ENCODE data around the gene CPNE5. TPM values are rescaled to one million over a fixed set of nuclear protein-coding genes. Genes with fewer than 3 reads are reported as not detected.

The CPNE5 gene
- total and polyA plus RNA-seq, 9 of the 15 experiments (the other 6 are each of a cell fraction or from before 2014, with no cell fraction given) = 0.14 to 1.0 (median 0.46) TPM; not detected in 2

DNA sequence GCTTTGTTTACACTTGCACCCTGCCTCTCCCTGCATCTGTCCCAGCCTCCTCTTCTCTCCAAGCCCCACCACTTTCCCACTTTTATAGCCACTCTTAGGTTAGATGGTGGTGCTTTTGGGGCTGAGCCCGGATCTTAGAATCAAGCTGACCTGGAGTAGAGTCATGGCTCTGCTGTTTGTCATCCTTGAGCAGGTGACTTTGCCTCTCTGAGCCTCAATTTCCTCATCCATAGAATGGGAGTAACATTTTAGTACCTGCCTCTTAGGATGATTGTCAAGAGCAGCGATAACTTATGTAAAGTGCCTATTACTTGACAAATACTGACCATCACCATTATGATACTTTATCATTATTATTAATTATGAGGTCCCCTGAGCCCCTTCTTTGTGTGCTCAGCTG is 48.2 kb downstream of the CPNE5 start:
- POLR2A ChIA-PET = interaction anchor here (0.6 to 2.3 kb wide), 10 partner anchors 9 to 593 kb away, joined by 3 to 10 read pairs (median 3); partner anchors contain the start of gene PPIL1
- TF ChIP-seq GTF2E2 (tag; IDR thresholded peaks at IDR 0.05) = no peak
- peak; percentile 79 for TF ChIP-seq RBM25 (IDR thresholded peaks at IDR 0.05; ENCODE audit: low read depth, low read length, severe bottlenecking)
- Histone ChIP-seq H3K79me2 (ENCODE audit: control insufficient read depth, insufficient read depth, low read length) (no peaks in the 10 kb centered on the region), H3K9ac (ENCODE audit: insufficient read depth in 1 of 2, low read depth in 2 of 2, low read length in 2 of 2) (no peak overlapping the region), H2AFZ (ENCODE audit: low read depth, low read length) (no peak overlapping the region), H3K36me3 (ENCODE audit: control insufficient read depth, insufficient read depth, low read length) (no peaks in the 10 kb centered on the region), H3K4me3 (no peak overlapping the region), H3K4me1 (replicated peaks in 1 of 2; ENCODE audit: control insufficient read depth in 2 of 2, insufficient read depth in 2 of 2, low read length in 2 of 2) (peaks cover 0 to 9% of the 10 kb centered on the region in 2 experiments; a peak in 2 of 5 replicates), H3K27ac (ENCODE audit: extremely low read depth, low read depth, low read length) (no peak overlapping the region), H4K20me1 (replicated peaks; ENCODE audit: control insufficient read depth, insufficient read depth, low read length) (peaks cover 10% of the 10 kb centered on the region; the same call in 1 of the 2 replicates), H3K9me3 (replicated peaks; ENCODE audit: control insufficient read depth, insufficient read depth, low read depth, low read length) (no peaks in the 10 kb centered on the region), H3K4me2 (ENCODE audit: insufficient read depth, low read length) (no peak overlapping the region), H3K9me1 (ENCODE audit: control insufficient read depth, insufficient read depth, low read length) (no peaks in the 10 kb centered on the region), H3K27me3 (ENCODE audit: control insufficient read depth in 2 of 2, insufficient read depth in 2 of 2, low read length in 2 of 2) (peaks cover 65 to 70% of the 10 kb centered on the region in 2 experiments)
- no peak for FAIRE-seq
- in situ Hi-C loops (cut with MboI) = no loop called here
- no TSS peak for BruUV-seq (replicated peaks)
- intact Hi-C loops (cut with micrococcal nuclease) = no loop called here
- ATAC-seq = no peak
- WGBS (ENCODE audit: insufficient coverage, low coverage, missing lambda C conversion rate) = 0% methylated on average over 2 of the region's 2 CpGs
- DNase-seq (ENCODE audit: extremely low read depth in 1 of 4, low spot score in 3 of 4) = no peak
- CTCF ChIA-PET (ENCODE audit: low intra/inter-chr PET ratio) = no interaction called here

GRCh38 chr6:36788768-36789167 is 50.5 kb downstream of the CPNE5 start:
- H3K9me1 ChIP-seq (ENCODE audit: control insufficient read depth, insufficient read depth, low read length) = no peaks in the 10 kb centered on the region
- FAIRE-seq = peak; percentile 78
- TF ChIP-seq CBFA2T2 (conservative IDR thresholded peaks at IDR 0.05) (no peak), EGR1 (conservative IDR thresholded peaks at IDR 0.05) (peak; percentile 49), SRSF9 (IDR thresholded peaks at IDR 0.05; ENCODE audit: borderline replicate concordance, low read depth, low read length) (no peak)

More at GRCh38 chr6:36788768-36789167, 50.5 kb downstream of the CPNE5 start:
- Histone ChIP-seq H3K4me3 (no peak overlapping the region), H3K9ac (ENCODE audit: insufficient read depth in 1 of 2, low read depth in 2 of 2, low read length in 2 of 2) (no peak overlapping the region), H2AFZ (ENCODE audit: low read depth, low read length) (no peak overlapping the region), H3K79me2 (ENCODE audit: control insufficient read depth, insufficient read depth, low read length) (no peaks in the 10 kb centered on the region), H3K9me3 (replicated peaks; ENCODE audit: control insufficient read depth, insufficient read depth, low read depth, low read length) (no peaks in the 10 kb centered on the region), H3K27me3 (ENCODE audit: control insufficient read depth in 2 of 2, insufficient read depth in 2 of 2, low read length in 2 of 2) (peaks cover 54 to 56% of the 10 kb centered on the region in 2 experiments), H3K4me2 (ENCODE audit: insufficient read depth, low read length) (no peak overlapping the region), H3K27ac (ENCODE audit: extremely low read depth, low read depth, low read length) (no peak overlapping the region), H3K4me1 (replicated peaks in 1 of 2; ENCODE audit: control insufficient read depth in 2 of 2, insufficient read depth in 2 of 2, low read length in 2 of 2) (peaks cover 4 to 6% of the 10 kb centered on the region in 2 experiments; a peak in 1 of 5 replicates), H4K20me1 (replicated peaks; ENCODE audit: control insufficient read depth, insufficient read depth, low read length) (peaks cover 10% of the 10 kb centered on the region; the same call in 1 of the 2 replicates), H3K36me3 (ENCODE audit: control insufficient read depth, insufficient read depth, low read length) (no peaks in the 10 kb centered on the region)
- ChIA-PET POLR2A (interaction anchor here (0.6 to 2.0 kb wide), 7 partner anchors 9 to 384 kb away, joined by 3 to 5 read pairs (median 3); partner anchors contain the start of gene PPIL1), CTCF (ENCODE audit: low intra/inter-chr PET ratio) (no interaction called here)
- intact Hi-C loops (cut with micrococcal nuclease) (no loop called here), in situ Hi-C loops (cut with MboI) (no loop called here)
- 4% methylated on average over 4 of the region's 4 CpGs for WGBS (ENCODE audit: insufficient coverage, low coverage, missing lambda C conversion rate)
- no TSS peak for BruUV-seq (replicated peaks)
- ATAC-seq (no peak), DNase-seq (ENCODE audit: extremely low read depth in 1 of 4, low spot score in 3 of 4) (no peak)
